ENCODE measurements around the gene EEPD1. TPM values are rescaled to one million over a fixed set of nuclear protein-coding genes. Genes with fewer than 3 reads are reported as not detected.

The EEPD1 gene
- total RNA-seq, 1 donor from 2014 or later, result 11.4 TPM

GRCh38 chr7:36253699-36254098 lies 100.6 kb downstream of the EEPD1 start:
- DNase-seq (ENCODE audit: low spot score), result no peak

- peak; percentile 80 for DNase-seq (ENCODE audit: low spot score)
Observed at GRCh38 chr7:36258510-36259259, 105.6 kb downstream of the EEPD1 start.

- DNase-seq (ENCODE audit: low spot score), result no peak
Observed at GRCh38 chr7:36260481-36260880, 107.4 kb downstream of the EEPD1 start.

GRCh38 chr7:36261019-36261754 lies 108.1 kb downstream of the EEPD1 start:
- DNase-seq (ENCODE audit: low spot score), result no peak

GRCh38 chr7:36262309-36263094 lies 109.4 kb downstream of the EEPD1 start:
- no peak for DNase-seq (ENCODE audit: low spot score)

- no peak for DNase-seq (ENCODE audit: low spot score)
Observed at GRCh38 chr7:36263095-36263484, 110.0 kb downstream of the EEPD1 start.

GRCh38 chr7:36264123-36264801 lies 111.2 kb downstream of the EEPD1 start:
- DNase-seq (ENCODE audit: low spot score), result no peak

- no peak for DNase-seq (ENCODE audit: low spot score)
Observed at GRCh38 chr7:36264913-36265516, 112.0 kb downstream of the EEPD1 start.

GRCh38 chr7:36265680-36266079 lies 112.6 kb downstream of the EEPD1 start:
- DNase-seq (ENCODE audit: low spot score), result peak; percentile 58

- no peak for DNase-seq (ENCODE audit: low spot score)
Observed at GRCh38 chr7:36266190-36266589, 113.1 kb downstream of the EEPD1 start.

GRCh38 chr7:36266683-36267082 lies 113.6 kb downstream of the EEPD1 start:
- DNase-seq (ENCODE audit: low spot score), result no peak

- no peak for DNase-seq (ENCODE audit: low spot score)
Observed at GRCh38 chr7:36272211-36272566, 119.1 kb downstream of the EEPD1 start.

- DNase-seq (ENCODE audit: low spot score), result no peak
Observed at GRCh38 chr7:36272567-36273269, 119.7 kb downstream of the EEPD1 start.

- DNase-seq (ENCODE audit: low spot score), result no peak
Observed at GRCh38 chr7:36273836-36274235, 120.8 kb downstream of the EEPD1 start.

- no peak for DNase-seq (ENCODE audit: low spot score)
Observed at GRCh38 chr7:36275735-36276284, 122.8 kb downstream of the EEPD1 start.

GRCh38 chr7:36276428-36277248 lies 123.6 kb downstream of the EEPD1 start:
- peak; percentile 32 for DNase-seq (ENCODE audit: low spot score)

GRCh38 chr7:36277249-36277542 lies 124.1 kb downstream of the EEPD1 start:
- DNase-seq (ENCODE audit: low spot score), result no peak

- peak; percentile 34 for DNase-seq (ENCODE audit: low spot score)
Observed at GRCh38 chr7:36278069-36278619, 125.1 kb downstream of the EEPD1 start.

GRCh38 chr7:36278620-36279172 lies 125.6 kb downstream of the EEPD1 start:
- peak; percentile 52 for DNase-seq (ENCODE audit: low spot score)

Data from ureter (tissue), 1 donor.